SU-DHL-6 (cell line): Measurements from ENCODE around the gene ADAMTS7.

Source experiments
- H2AFZ ChIP-seq: fragments of 200-600 bp; sonication (generic); 2 replicates; pipeline ENCODE4 v1.6.1; 2014; ENCODE audit warnings: low read depth, mild to moderate bottlenecking, moderate library complexity, mixed read lengths, antibody characterized with exemption, low read length; ENCODE audit not compliant: severe bottlenecking
- H3F3A ChIP-seq: fragments of 200-600 bp; shearing (Covaris generic); 2 replicates; pipeline ENCODE4 v1.6.0; 2016; ENCODE audit warnings: antibody characterized with exemption, mild to moderate bottlenecking; ENCODE audit not compliant: insufficient read depth
- H3K27ac ChIP-seq: fragments of 200-600 bp; sonication (generic); 2 replicates; pipeline ENCODE4 v1.5.1; 2016; ENCODE audit warnings: low read depth, mild to moderate bottlenecking, low read length, moderate library complexity, mixed read lengths
- H3K27me3 ChIP-seq: fragments of 200-600 bp; sonication (generic), shearing (Covaris generic); 2 replicates; pipeline ENCODE4 v1.6.0; 2014; ENCODE audit warnings: mild to moderate bottlenecking, low read length
- H3K36me3 ChIP-seq: fragments of 200-600 bp; sonication (generic); 2 replicates; pipeline ENCODE4 v1.6.1; 2014; ENCODE audit warnings: mild to moderate bottlenecking, low read length, mixed read lengths
- H3K4me2 ChIP-seq: fragments of 300-600, 200-600 bp; shearing (Covaris generic), sonication (generic); 2 replicates; pipeline ENCODE4 v1.6.0; 2014; ENCODE audit warnings: low read length, low read depth, mild to moderate bottlenecking; ENCODE audit not compliant: poor library complexity, severe bottlenecking
- H3K4me3 ChIP-seq: fragments of 200-600 bp; sonication (generic); 2 replicates; pipeline ENCODE4 v1.5.1; 2014; ENCODE audit warnings: antibody characterized with exemption, low read length, mild to moderate bottlenecking, mixed read lengths; ENCODE audit not compliant: insufficient read depth, poor library complexity, severe bottlenecking
- H3K79me2 ChIP-seq: fragments of 200-600 bp; sonication (generic); 2 replicates; pipeline ENCODE4 v1.6.1; 2014; ENCODE audit warnings: mild to moderate bottlenecking, low read length, moderate library complexity; ENCODE audit not compliant: insufficient read depth
- H3K9ac ChIP-seq: fragments of 200-600 bp; sonication (generic); 2 replicates; pipeline ENCODE4 v1.7.0; 2014; ENCODE audit warnings: mild to moderate bottlenecking, low read length
- H3K9me2 ChIP-seq: fragments of 200-600 bp; sonication (generic); replicated peaks from 2 replicates; pipeline ENCODE4 v1.6.1; 2014; ENCODE audit warnings: low read length; ENCODE audit not compliant: insufficient read depth
- H3K9me3 ChIP-seq: fragments of 200-600 bp; sonication (generic); 2 replicates; pipeline ENCODE4 v1.6.1; 2014; ENCODE audit warnings: low read length, mixed read lengths; ENCODE audit not compliant: insufficient read depth
- H4K20me1 ChIP-seq: fragments of 200-600 bp; sonication (generic); 2 replicates; pipeline ENCODE4 v1.6.1; 2014; ENCODE audit warnings: low read depth, mild to moderate bottlenecking, antibody characterized with exemption, low read length, moderate library complexity, mixed read lengths
- CTCF ChIP-seq: fragments of 200-600 bp; sonication (generic); IDR thresholded peaks from one replicate; pipeline ENCODE4 v1.5.1; 2017; ENCODE audit warnings: antibody characterized with exemption, mild to moderate bottlenecking, low read length, moderate library complexity; ENCODE audit not compliant: insufficient read depth, poor library complexity, severe bottlenecking
- EZH2phosphoT487 ChIP-seq: fragments of 200-600 bp; sonication (generic), shearing (Covaris generic); conservative IDR thresholded peaks from 2 replicates; pipeline ENCODE4 v1.6.1; 2018; ENCODE audit warnings: mild to moderate bottlenecking, antibody characterized with exemption, low read length, moderate library complexity, mixed read lengths

ADAMTS7 gene

GRCh38 chr15:78709263-78709882 lies 101.9 kb downstream of the ADAMTS7 start:
- no peaks in the 10 kb centered on the region for H4K20me1 ChIP-seq
- no peaks in the 10 kb centered on the region for H3K9me3 ChIP-seq
- no peak overlapping the region for H2AFZ ChIP-seq
- TF ChIP-seq CTCF: peak; percentile 82
- no peak for TF ChIP-seq EZH2phosphoT487
- no peaks in the 10 kb centered on the region for H3K9me2 ChIP-seq
- H3K27ac ChIP-seq: no peak overlapping the region
- H3K27me3 ChIP-seq: no peaks in the 10 kb centered on the region
- H3F3A ChIP-seq: no peaks in the 10 kb centered on the region
- no peaks in the 10 kb centered on the region for H3K36me3 ChIP-seq
- H3K4me2 ChIP-seq: no peak overlapping the region
- no peaks in the 10 kb centered on the region for H3K79me2 ChIP-seq
- H3K4me3 ChIP-seq: no peak overlapping the region
- H3K9ac ChIP-seq: no peak overlapping the region
